NCI-H446 treated with DMSO at 0.1 percent for 48 hours (cell line): Measurements from ENCODE around the gene RASSF4.
"Not testable (repeated sequence)": the region's sequence is repeated elsewhere in the genome, so short reads cannot be mapped to it uniquely, and the experiment has no call there.

Experiments used
- DNase-seq: peaks from one replicate; lab custom pipeline; 2025; lab: John Stamatoyannopoulos, UW

Gene RASSF4

DNA sequence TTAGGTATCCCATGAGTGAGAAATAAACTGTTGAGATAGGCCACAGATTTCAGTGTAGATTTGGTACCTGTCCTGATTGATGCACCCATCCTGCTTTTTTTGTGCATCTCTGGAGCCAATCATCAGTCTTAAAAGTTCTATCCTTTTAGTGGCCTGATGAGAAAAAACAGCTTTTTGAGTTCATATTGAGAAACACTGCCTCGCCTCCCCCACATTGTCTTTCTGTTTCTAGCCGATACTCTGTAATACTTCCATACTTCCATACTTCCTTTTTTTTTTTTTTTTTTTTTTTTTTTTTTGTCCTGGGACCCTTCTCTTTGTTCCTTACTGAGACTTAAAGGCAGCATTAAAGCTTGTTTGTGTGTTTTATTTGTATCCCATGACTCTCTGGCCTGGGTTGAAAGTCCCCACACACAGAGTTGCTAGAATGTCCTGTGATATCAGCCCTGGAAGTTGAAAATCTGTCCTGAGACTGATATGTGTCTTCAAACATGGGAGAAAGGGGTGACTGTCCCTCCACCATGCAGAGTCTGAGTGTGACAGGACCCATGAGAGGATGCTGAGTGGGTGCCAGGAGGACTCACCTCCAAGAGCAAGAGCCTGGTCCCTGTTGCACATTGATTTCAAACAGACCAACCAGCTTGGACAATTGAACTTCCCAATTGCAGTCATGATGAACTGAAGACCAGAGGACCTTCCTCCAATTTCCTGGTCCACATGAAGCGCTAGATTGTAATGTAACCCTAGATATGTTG, 46.9 kb downstream of the RASSF4 start:
- no peak for DNase-seq

- DNase-seq = peak; percentile 23
Measured at GRCh38 chr10:45008524-45009161, 49.0 kb downstream of the RASSF4 start.

GRCh38 chr10:45014557-45014956, 55.0 kb downstream of the RASSF4 start:
- not testable (repeated sequence) for DNase-seq

GRCh38 chr10:45015590-45015989, 56.0 kb downstream of the RASSF4 start:
- DNase-seq = no peak

GRCh38 chr10:45023426-45023825, 63.8 kb downstream of the RASSF4 start:
- no peak for DNase-seq

DNA sequence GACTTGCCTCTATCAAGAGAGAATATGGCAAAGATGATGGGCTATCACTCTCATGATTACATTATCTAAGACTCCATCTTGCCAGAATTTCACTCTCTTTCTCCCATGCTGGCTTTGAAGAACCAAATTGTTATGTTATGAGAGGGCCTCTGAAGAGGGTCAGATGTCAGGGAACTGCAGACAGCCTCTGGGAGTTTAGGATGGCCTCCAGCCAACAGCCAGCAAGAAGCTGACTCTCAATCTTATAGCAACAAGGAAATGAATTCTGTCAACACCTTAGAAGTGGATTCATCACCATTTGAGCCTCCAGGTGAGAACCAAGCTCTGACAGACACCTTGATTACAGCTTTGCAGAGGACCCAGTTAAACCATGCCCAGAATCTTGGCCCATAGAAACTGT, 74.7 kb downstream of the RASSF4 start:
- no peak for DNase-seq

DNA sequence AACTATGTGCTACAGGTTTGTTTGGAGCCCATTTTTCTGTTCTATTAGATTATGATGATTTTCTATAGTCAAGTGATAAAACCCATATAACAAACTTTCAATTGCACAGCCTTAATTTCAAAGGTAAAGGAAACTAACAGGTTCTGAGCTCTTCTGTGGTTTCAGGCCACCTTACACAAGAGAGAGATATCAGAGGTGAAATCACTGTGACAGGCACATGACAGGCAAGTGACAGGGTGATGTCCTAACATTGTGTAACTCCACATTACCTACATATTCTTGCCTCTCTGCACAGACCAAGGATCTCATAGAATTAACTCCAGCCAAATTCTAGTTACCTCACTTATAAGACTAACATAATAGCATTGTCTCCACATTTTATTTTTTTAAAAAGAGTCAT, 76.1 kb downstream of the RASSF4 start:
- DNase-seq = no peak

GRCh38 chr10:45040921-45041542, 81.4 kb downstream of the RASSF4 start:
- DNase-seq = no peak

GRCh38 chr10:45044290-45044689, 84.7 kb downstream of the RASSF4 start:
- DNase-seq = no peak
